Mucosa of rectum (tissue), 2 donors: ENCODE results near the gene PNRC2.
"Not testable (repeated sequence)": the region's sequence is repeated elsewhere in the genome, so short reads cannot be mapped to it uniquely, and the experiment has no call there.

Experiments used
- H3K27ac ChIP-seq, 2 donors: one replicate each; pipeline ENCODE4 v1.7.0; 2013; ENCODE audit warnings: inconsistent platforms in 2 of 2, low read depth in 2 of 2, low read length in 2 of 2
- H3K27me3 ChIP-seq, 2 donors: one replicate each; pipeline ENCODE4 v1.7.0; 2013; ENCODE audit warnings: low read length in 2 of 2; ENCODE audit not compliant: control insufficient read depth in 2 of 2, insufficient read depth in 2 of 2
- H3K36me3 ChIP-seq, 2 donors: one replicate each; pipeline ENCODE4 v1.7.0; 2013; ENCODE audit warnings: low read length in 2 of 2; ENCODE audit not compliant: control insufficient read depth in 2 of 2, insufficient read depth in 2 of 2
- H3K4me1 ChIP-seq, 2 donors: one replicate each; pipeline ENCODE4 v1.7.0; 2013; ENCODE audit warnings: low read length in 2 of 2, mild to moderate bottlenecking in 1 of 2; ENCODE audit not compliant: control insufficient read depth in 2 of 2, insufficient read depth in 2 of 2
- H3K4me3 ChIP-seq, 2 donors: one replicate each; pipeline ENCODE4 v1.7.0; 2013; ENCODE audit warnings: low read length in 2 of 2
- H3K9ac ChIP-seq, 2 donors: one replicate each; pipeline ENCODE4 v1.7.0; 2013; ENCODE audit warnings: low read length in 2 of 2, low read depth in 1 of 2, mild to moderate bottlenecking in 1 of 2
- H3K9me3 ChIP-seq, 2 donors: one replicate each; pipeline ENCODE4 v1.7.0; 2013; ENCODE audit warnings: low read length in 2 of 2; ENCODE audit not compliant: control insufficient read depth in 2 of 2
- donor health status: healthy.
- donor health status: Normal muscosa, but diverticular disease.

Gene PNRC2

DNA sequence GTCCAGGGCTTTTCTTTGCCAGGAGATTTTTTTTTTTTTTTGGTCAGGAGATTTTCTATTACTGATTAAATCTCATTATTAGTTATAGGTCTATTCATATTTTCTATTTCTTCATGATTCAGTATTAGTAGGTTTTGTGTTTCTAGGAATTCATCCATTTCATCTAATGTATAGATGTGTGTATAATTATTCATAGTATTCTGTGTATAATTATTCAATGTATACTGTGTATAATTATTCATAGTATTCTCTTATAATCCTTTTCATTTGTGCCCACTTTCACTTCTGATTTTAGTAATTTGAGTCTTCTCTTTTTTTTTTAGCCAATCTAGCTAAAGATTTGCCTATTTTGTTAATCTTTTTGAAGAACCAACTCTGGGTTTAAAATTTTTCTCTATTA lies 12.3 kb upstream of the PNRC2 start:
- no peak overlapping the region for H3K9ac ChIP-seq
- H3K4me3 ChIP-seq = no peak overlapping the region

DNA sequence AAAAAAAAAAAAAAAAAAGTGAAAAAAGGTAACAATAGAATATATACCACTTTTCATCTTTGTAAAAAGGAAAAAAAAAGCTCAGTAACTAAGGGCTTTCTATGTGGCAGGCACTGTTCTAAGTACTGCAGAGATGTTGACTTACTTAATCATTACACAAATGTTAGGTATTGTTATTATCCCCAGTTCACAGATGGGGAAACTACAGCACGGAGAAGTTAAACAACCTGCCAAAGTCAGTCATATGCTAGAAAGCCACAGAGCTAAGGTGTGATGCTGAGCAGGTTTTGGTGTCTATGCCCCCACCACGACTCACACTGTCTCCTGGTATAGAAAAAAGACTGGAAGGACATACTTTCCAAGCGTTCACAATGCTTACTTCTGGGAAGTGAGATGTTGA lies 6.6 kb upstream of the PNRC2 start:
- H3K36me3 ChIP-seq = no peaks in the 10 kb centered on the region
- peaks cover 3 to 14% of the 10 kb centered on the region in 2 donors for H3K4me1 ChIP-seq
- no peak overlapping the region for H3K4me3 ChIP-seq
- no peak overlapping the region for H3K27ac ChIP-seq
- no peaks in the 10 kb centered on the region for H3K27me3 ChIP-seq
- no peak overlapping the region for H3K9ac ChIP-seq
- no peaks in the 10 kb centered on the region for H3K9me3 ChIP-seq

More for the DNA sequence above, 12.3 kb upstream of the PNRC2 start:
- H3K36me3 ChIP-seq = no peaks in the 10 kb centered on the region
- H3K9me3 ChIP-seq = peaks cover 0 to 5% of the 10 kb centered on the region in 2 donors
- H3K4me1 ChIP-seq = no peaks in the 10 kb centered on the region
- H3K27ac ChIP-seq = no peak overlapping the region
- H3K27me3 ChIP-seq = no peaks in the 10 kb centered on the region

DNA sequence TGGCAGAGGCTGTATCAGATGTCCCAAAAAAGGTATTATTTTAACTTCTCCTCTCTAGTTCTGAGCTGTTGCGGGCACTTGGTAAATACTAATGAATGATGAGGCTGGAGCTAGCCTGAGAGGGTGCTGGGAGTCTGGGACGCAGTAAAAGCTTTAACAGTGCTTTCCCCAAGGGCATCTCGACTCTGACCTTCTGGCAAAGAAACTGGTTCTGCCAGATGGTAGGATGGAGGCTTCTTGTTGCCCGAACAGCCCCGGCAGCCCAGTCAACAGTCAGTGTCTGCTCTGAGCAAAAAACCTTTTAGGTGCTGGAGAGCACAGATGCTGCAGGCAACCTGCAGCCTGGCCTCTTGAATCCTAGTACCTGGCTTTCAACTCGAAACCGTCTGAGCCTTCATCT lies 2.5 kb upstream of the PNRC2 start:
- Histone ChIP-seq H3K9ac (no peak overlapping the region), H3K36me3 (peaks cover 0 to 5% of the 10 kb centered on the region in 2 donors), H3K9me3 (no peaks in the 10 kb centered on the region), H3K27ac (peak overlapping the region; percentile 43 to 50), H3K4me1 (peaks cover 14 to 21% of the 10 kb centered on the region in 2 donors), H3K4me3 (no peak overlapping the region), H3K27me3 (no peaks in the 10 kb centered on the region)

DNA sequence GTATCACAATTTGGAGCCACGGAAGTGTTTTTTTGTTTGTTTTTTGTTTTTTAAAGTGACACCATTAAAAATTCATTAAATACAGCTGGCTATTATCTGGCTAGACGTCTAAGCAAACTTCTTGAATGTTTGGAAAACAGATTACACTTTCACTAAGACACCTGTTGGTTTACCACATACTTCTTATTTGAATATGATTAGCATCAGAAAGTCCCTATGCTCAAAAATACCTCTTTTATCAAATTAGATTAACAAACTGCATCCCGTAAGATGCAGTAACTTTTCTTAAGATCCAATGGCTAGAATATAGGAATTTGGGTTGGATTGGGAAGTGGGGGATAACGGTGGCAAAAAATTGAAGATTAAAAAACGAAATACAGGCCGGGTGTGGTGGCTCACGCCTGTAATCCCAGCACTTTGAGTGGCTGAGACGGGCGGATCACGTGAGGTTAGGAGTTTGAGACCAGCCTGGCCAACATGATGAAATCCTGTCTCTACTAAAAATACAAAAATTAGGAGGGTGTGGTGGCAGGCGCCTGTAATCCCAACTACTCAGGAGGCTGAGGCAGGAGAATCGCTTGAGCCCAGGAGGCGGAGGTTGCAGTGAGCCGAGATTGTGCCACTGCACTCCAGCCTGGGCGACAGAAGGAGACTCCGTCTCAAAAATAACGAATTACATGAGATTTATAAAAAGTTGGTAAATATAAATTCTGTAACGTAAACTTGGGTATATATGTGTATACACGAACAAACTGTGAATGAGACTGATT lies 1.4 kb upstream of the PNRC2 start:
- Histone ChIP-seq H3K4me1 (peaks cover 14 to 21% of the 10 kb centered on the region in 2 donors), H3K4me3 (peak overlapping the region; percentile 75 to 97), H3K27ac (peak overlapping the region; percentile 99), H3K9ac (peak overlapping the region; percentile 75 to 98)
- not testable (repeated sequence) for H3K36me3 ChIP-seq, H3K27me3 ChIP-seq, H3K9me3 ChIP-seq

DNA sequence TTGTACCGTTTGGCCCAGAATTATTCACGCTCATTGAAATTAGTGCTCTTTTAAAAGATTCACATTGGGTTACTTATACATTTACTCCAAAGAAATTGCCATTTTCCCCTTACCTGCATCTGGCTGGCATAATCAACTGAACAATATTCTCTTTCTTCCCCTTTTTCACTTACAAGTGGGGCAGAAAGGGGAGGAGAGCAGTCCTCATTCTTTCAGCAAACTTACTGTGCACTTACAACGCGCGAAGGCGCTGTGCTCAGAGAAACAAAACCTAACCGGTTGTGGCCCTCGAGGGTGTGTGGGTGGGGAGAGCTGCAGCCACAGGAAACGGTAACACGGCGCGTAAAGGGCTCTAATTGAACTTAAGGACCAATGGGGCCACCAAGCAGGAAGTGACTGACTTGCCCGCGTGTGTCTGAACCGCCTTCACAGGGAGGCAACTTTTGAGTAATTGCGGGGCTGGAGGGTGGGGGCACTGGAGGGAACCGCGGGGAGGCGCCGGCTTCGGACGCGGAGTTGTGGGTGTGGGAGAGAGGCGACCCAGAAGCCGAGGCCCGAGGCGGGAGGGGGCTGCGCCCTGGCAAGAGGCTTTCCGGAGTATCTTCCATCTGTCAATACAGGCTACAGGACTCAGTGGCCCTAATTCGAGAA lies 693 bp upstream of the PNRC2 start:
- Histone ChIP-seq H3K36me3 (peaks cover 8 to 9% of the 10 kb centered on the region in 2 donors), H3K9me3 (no peaks in the 10 kb centered on the region), H3K27ac (peak overlapping the region; percentile 99), H3K9ac (peak overlapping the region; percentile 75 to 98), H3K4me3 (peak overlapping the region; percentile 75 to 97), H3K4me1 (peaks cover 14 to 21% of the 10 kb centered on the region in 2 donors), H3K27me3 (no peaks in the 10 kb centered on the region)

DNA sequence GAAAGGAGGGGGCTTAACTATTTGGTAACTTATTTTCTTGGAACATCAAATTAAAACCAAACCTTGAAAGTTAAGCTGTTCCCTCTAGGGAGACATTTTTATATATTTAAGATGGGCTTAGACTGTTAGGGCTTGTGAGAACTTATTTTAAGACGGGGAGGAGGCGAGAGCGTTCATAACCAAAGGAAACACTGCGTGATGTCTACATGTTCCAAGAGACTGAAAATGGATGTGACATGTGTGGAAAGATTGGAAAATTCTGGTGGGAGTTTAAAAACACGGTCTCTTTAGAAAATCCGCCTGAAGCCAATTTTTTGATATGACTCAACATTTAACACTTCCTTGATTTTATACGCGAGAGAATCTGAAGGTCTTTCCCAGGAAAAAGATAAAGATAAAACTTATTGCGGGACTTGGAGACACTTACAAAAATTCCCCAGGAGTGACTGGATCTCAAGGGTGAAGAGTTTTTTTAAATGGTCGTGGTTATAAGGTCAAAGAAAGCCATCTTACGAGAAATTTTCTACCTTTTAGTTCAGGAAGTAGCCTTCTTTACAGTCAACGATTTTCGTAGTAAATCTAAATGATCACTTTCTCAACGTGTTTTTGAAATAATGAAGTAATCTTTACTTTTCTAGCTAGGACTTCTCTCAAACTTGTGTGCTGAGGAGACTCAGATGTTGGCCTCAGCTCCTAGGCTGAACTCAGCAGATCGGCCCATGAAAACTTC lies 828 bp downstream of the PNRC2 start:
- Histone ChIP-seq H3K4me1 (peaks cover 21 to 25% of the 10 kb centered on the region in 2 donors), H3K9me3 (no peaks in the 10 kb centered on the region), H3K27me3 (no peaks in the 10 kb centered on the region), H3K4me3 (peak overlapping the region; percentile 75 to 97), H3K27ac (peak overlapping the region; percentile 99), H3K9ac (peak overlapping the region; percentile 98 to 99), H3K36me3 (peaks cover 9 to 13% of the 10 kb centered on the region in 2 donors)

DNA sequence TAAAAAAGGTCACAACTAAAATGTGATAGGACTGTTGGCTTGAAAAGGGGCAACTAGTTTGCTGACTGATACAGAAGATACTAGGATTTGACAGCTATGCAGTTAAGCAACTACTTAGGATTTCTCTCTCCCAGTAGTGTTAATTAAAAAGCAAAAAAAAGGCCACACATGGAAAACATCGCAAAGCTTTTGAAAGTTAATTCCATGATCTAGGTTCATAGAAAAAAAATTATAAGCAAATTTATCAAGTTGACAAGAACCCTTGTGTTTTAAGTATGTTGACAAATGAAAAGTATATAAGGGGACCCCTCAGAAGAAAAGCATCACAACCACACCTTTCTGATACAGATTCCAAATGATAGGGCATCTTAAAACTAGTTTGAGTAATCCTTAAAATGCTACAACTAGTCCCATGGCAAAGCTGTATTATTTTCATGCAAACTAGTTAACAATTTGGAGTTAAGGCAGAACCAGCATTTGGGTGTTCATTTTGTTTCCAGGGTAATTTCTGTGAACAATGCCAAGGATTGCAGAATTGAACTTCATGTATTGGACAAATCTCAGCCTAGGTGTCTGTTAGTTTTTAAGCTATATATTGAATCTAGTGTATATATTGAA lies 4.1 kb downstream of the PNRC2 start:
- Histone ChIP-seq H3K9me3 (no peaks in the 10 kb centered on the region), H3K9ac (no peak overlapping the region), H3K4me3 (no peak overlapping the region), H3K27ac (no peak overlapping the region), H3K27me3 (no peaks in the 10 kb centered on the region), H3K36me3 (peaks cover 21 to 22% of the 10 kb centered on the region in 2 donors), H3K4me1 (peaks cover 7 to 17% of the 10 kb centered on the region in 2 donors)

DNA sequence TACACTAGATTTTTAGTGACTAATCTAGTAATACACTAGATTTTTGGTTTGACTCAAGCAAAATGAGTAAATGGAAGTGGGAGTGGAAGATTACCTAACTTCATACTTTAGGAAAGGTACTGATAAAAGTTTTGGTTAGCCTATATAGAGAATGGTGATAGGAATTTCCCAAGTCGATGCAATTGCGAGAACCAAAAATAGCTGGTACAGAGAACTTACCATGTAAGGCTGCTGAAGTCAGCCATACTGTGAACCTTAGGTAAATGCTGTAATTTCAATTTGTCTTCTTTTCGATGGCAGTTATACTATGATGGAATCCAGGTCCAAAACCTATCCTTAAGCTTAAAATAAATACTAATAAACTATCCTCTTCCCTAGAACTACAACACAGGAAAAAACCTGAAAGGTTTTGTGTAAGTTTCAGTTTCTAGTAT lies 4.6 kb downstream of the PNRC2 start:
- peak overlapping the region; percentile 17 to 52 for H3K27ac ChIP-seq
- H3K9ac ChIP-seq = no peak overlapping the region
- peaks cover 21 to 22% of the 10 kb centered on the region in 2 donors for H3K36me3 ChIP-seq
- H3K27me3 ChIP-seq = no peaks in the 10 kb centered on the region
- H3K9me3 ChIP-seq = no peaks in the 10 kb centered on the region
- peaks cover 7 to 11% of the 10 kb centered on the region in 2 donors for H3K4me1 ChIP-seq
- H3K4me3 ChIP-seq = no peak overlapping the region

DNA sequence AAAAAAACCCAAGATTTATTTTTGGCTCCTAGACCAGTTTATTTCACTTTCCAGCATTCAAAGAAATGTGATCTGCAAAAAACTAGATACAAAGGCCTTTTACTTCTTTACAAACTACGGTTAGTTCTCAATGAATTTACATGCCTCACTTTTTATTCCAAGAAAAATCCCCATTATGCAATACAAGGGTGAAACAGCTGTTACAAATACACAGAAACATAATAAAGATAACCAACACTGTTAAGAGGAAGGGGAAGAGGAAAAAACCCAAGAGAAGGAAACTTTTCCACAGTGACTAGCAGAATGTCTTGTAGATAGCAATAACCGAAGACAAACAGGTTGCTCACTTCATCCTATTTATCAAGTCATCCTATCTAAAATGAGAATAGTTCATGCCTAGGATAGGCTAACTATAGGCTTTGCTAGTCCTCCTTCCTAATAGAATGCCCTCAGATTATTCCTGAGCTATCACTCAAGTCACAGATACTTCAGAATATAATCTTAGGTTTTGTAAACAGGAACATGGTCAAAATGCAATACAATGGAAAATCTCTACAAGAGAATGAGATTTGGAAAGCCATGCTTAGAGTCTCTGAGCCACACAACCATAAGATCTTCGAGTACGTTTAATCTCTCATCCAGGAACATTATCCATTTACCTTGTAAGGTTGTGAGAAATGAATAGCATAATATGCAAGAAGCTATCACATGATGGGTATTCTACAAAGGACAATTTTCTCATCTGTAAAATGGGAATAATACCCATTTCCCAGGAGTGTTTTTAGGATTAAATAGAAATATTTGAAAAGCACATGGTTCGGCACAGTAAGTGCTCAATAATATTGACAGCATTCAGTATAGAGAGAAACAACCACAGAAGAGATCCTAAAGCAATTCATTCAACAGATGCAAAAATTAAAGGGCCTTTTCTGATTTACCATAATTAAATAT lies 5.4 kb downstream of the PNRC2 start:
- H3K9ac ChIP-seq = no peak overlapping the region
- H3K36me3 ChIP-seq = peaks cover 25% of the 10 kb centered on the region in 2 donors
- H3K4me3 ChIP-seq = peak overlapping the region in 1 of 2 donors; percentile 5
- H3K27me3 ChIP-seq = no peaks in the 10 kb centered on the region
- H3K4me1 ChIP-seq = peaks cover 7 to 10% of the 10 kb centered on the region in 2 donors
- peak overlapping the region; percentile 17 to 52 for H3K27ac ChIP-seq
- no peaks in the 10 kb centered on the region for H3K9me3 ChIP-seq
